H1 (cell line): ENCODE measurements around the gene WNK3. TPM values are rescaled to one million over a fixed set of nuclear protein-coding genes. Genes with fewer than 3 reads are reported as not detected.

Experiments used
- CTCF ChIA-PET: fragments of 300-600 bp; sonication (Branson Sonifier 250); formaldehyde crosslinking; loops from one replicate; lab custom pipeline; 2021; ENCODE audit not compliant: partially characterized antibody; lab: Charles Lee
- POLR2A ChIA-PET: fragments of 300-600 bp; sonication (Branson Sonifier 250); formaldehyde crosslinking; loops from one replicate; lab custom pipeline; 2021; ENCODE audit warnings: inconsistent platforms; ENCODE audit not compliant: partially characterized antibody; lab: Charles Lee
- DNase-seq, 2 experiments: peaks; one replicate each; pipeline versions ENCODE4 v3.0.0 to v3.0.0-alpha.2; 2010 to 2022; ENCODE audit warnings: low spot score in 2 of 2, low read depth in 1 of 2, mixed read lengths in 1 of 2
- FAIRE-seq: peaks from 2 replicates; lab custom pipeline; 2011; peaks lifted over from hg19 to GRCh38; lab: Jason Lieb, UNC
- H2AFZ ChIP-seq: 2 replicates; pipeline ENCODE4 v1.8.1; 2012; ENCODE audit warnings: low read length, inconsistent platforms
- H2AK5ac ChIP-seq: 2 replicates; pipeline ENCODE4 v1.6.1; 2013; ENCODE audit warnings: low read depth, low read length
- H2BK120ac ChIP-seq: replicated peaks from 2 replicates; pipeline ENCODE3; 2013; ENCODE audit warnings: low read depth, low read length, inconsistent platforms
- H2BK12ac ChIP-seq: 2 replicates; pipeline ENCODE4 v1.6.1; 2013; ENCODE audit warnings: low read depth, low read length
- H2BK15ac ChIP-seq: 2 replicates; pipeline ENCODE4 v1.6.1; 2013; ENCODE audit warnings: low read length
- H2BK20ac ChIP-seq: 2 replicates; pipeline ENCODE4 v1.6.1; 2013; ENCODE audit warnings: low read length
- H2BK5ac ChIP-seq: 2 replicates; pipeline ENCODE4 v1.6.1; 2013; ENCODE audit warnings: low read depth, low read length
- H3K14ac ChIP-seq: 2 replicates; pipeline ENCODE4 v1.6.1; 2013; ENCODE audit warnings: inconsistent platforms; ENCODE audit not compliant: insufficient read length
- H3K18ac ChIP-seq: 2 replicates; pipeline ENCODE4 v1.6.1; 2013; ENCODE audit warnings: low read length; ENCODE audit errors: extremely low read depth
- H3K23ac ChIP-seq: 2 replicates; pipeline ENCODE4 v1.6.1; 2013; ENCODE audit warnings: inconsistent platforms; ENCODE audit not compliant: insufficient read length
- H3K23me2 ChIP-seq: 2 replicates; pipeline ENCODE4 v1.6.1; 2013; ENCODE audit warnings: low read depth, low read length
- H3K27ac ChIP-seq: 2 replicates; pipeline ENCODE4 v1.6.1; 2011; ENCODE audit warnings: low read depth, low read length, inconsistent platforms
- H3K27me3 ChIP-seq, 4 experiments: replicated peaks in 1 of 4; 1 replicate in 1 of 4; 2 replicates in 3 of 4; pipeline versions ENCODE4 v1.6.1 to v1.8.1; 2011 to 2013; ENCODE audit warnings: low read length in 3 of 4, mild to moderate bottlenecking in 3 of 4, inconsistent platforms in 2 of 4, mixed read lengths in 2 of 4, moderate library complexity in 1 of 4; ENCODE audit not compliant: control insufficient read depth in 3 of 4, insufficient read depth in 3 of 4; ENCODE audit errors: extremely low read depth in 1 of 4
- H3K36me3 ChIP-seq, 4 experiments: 2 replicates each; pipeline versions ENCODE4 v1.6.1 to v1.8.1; 2011 to 2013; ENCODE audit warnings: mild to moderate bottlenecking in 4 of 4, low read length in 3 of 4, moderate library complexity in 2 of 4, control low read depth in 1 of 4, inconsistent platforms in 1 of 4; ENCODE audit not compliant: insufficient read depth in 4 of 4, control insufficient read depth in 2 of 4
- H3K4ac ChIP-seq: replicated peaks from 2 replicates; pipeline ENCODE3; 2013; ENCODE audit warnings: low read length, low read depth, mixed read lengths, inconsistent platforms; ENCODE audit not compliant: insufficient read length
- H3K4me1 ChIP-seq, 4 experiments: replicated peaks in 1 of 4; 1 replicate in 1 of 4; 2 replicates in 3 of 4; pipeline versions ENCODE4 v1.6.1 to v1.8.1; 2011 to 2013; ENCODE audit warnings: low read length in 3 of 4, inconsistent platforms in 2 of 4, mixed read lengths in 1 of 4; ENCODE audit not compliant: insufficient read depth in 4 of 4, control insufficient read depth in 3 of 4
- H3K4me2 ChIP-seq, 2 experiments: 2 replicates each; pipeline versions ENCODE4 v1.6.1 to v1.8.1; 2011 to 2013; ENCODE audit warnings: low read depth in 2 of 2, low read length in 2 of 2, control low read depth in 1 of 2, inconsistent platforms in 1 of 2, mild to moderate bottlenecking in 1 of 2; ENCODE audit not compliant: insufficient read depth in 1 of 2
- H3K4me3 ChIP-seq, 4 experiments: fragments of 200-600, 300-600 bp in 1 of 4; sonication (generic), shearing (Covaris generic), sonication (Bioruptor Twin) in 1 of 4; 2 replicates each; pipeline versions ENCODE4 v1.5.1 to v1.8.1; 2011 to 2016; ENCODE audit warnings: low read length in 4 of 4, low read depth in 3 of 4, control low read depth in 2 of 4, inconsistent platforms in 2 of 4, mild to moderate bottlenecking in 2 of 4, mixed read lengths in 1 of 4, moderate library complexity in 1 of 4; ENCODE audit not compliant: insufficient read depth in 2 of 4; ENCODE audit errors: extremely low read depth in 1 of 4
- H3K56ac ChIP-seq: replicated peaks from 2 replicates; pipeline ENCODE3; 2013; ENCODE audit warnings: low read depth, mild to moderate bottlenecking, mixed read lengths, low read length, inconsistent platforms; ENCODE audit not compliant: insufficient read length
- H3K79me1 ChIP-seq: 2 replicates; pipeline ENCODE4 v1.6.1; 2013; ENCODE audit warnings: low read depth, low read length, control low read depth
- H3K79me2 ChIP-seq, 2 experiments: 2 replicates each; pipeline versions ENCODE4 v1.6.1 to v1.8.1; 2012 to 2013; ENCODE audit warnings: low read length in 2 of 2, mild to moderate bottlenecking in 2 of 2, inconsistent platforms in 1 of 2; ENCODE audit not compliant: insufficient read depth in 2 of 2, control insufficient read depth in 1 of 2
- H3K9ac ChIP-seq, 4 experiments: replicated peaks in 1 of 4; 1 replicate in 1 of 4; 2 replicates in 3 of 4; pipeline versions ENCODE4 v1.6.1 to v1.8.1; 2011 to 2013; ENCODE audit warnings: low read depth in 3 of 4, low read length in 3 of 4, control low read depth in 2 of 4, mild to moderate bottlenecking in 2 of 4, moderate library complexity in 2 of 4, inconsistent platforms in 1 of 4; ENCODE audit errors: extremely low read depth in 1 of 4
- H3K9me3 ChIP-seq, 2 experiments: 2 replicates each; pipeline versions ENCODE4 v1.6.1 to v1.8.1; 2012 to 2013; ENCODE audit warnings: mild to moderate bottlenecking in 2 of 2, moderate library complexity in 2 of 2, control low read depth in 1 of 2, inconsistent platforms in 1 of 2, low read depth in 1 of 2, low read length in 1 of 2, mixed read lengths in 1 of 2; ENCODE audit not compliant: insufficient read depth in 2 of 2
- H4K20me1 ChIP-seq, 2 experiments: replicated peaks in 1 of 2; 2 replicates each; pipeline versions ENCODE3 to v1.8.1; 2011 to 2013; ENCODE audit warnings: inconsistent platforms in 2 of 2, low read length in 2 of 2, mild to moderate bottlenecking in 1 of 2; ENCODE audit not compliant: insufficient read depth in 2 of 2, control insufficient read depth in 1 of 2
- H4K5ac ChIP-seq: 2 replicates; pipeline ENCODE4 v1.6.1; 2013; ENCODE audit warnings: low read length, low read depth, mixed read lengths, inconsistent platforms; ENCODE audit not compliant: insufficient read length
- H4K8ac ChIP-seq: 2 replicates; pipeline ENCODE4 v1.8.0; 2013; ENCODE audit warnings: mild to moderate bottlenecking, moderate library complexity, low read length, inconsistent platforms; ENCODE audit not compliant: insufficient read depth; ENCODE audit errors: extremely low read depth
- H4K91ac ChIP-seq: replicated peaks from 2 replicates; pipeline ENCODE3; 2013; ENCODE audit warnings: low read length, mixed read lengths, inconsistent platforms; ENCODE audit not compliant: insufficient read length
- CBX8 ChIP-seq: fragments of 300-800, 300-1000 bp; sonication (generic); IDR thresholded peaks from 2 replicates; pipeline ENCODE4 v1.7.1; 2016; ENCODE audit warnings: low read depth, low read length, borderline replicate concordance
- GABPA ChIP-seq: IDR thresholded peaks from 2 replicates; pipeline ENCODE4 v1.6.1; 2011; ENCODE audit warnings: mild to moderate bottlenecking, low read length, moderate library complexity, borderline replicate concordance; ENCODE audit not compliant: insufficient read depth
- JUND ChIP-seq: IDR thresholded peaks from 2 replicates; pipeline ENCODE4 v1.6.1; 2011; ENCODE audit warnings: mild to moderate bottlenecking, improper control_type of control experiment, low read length
- KDM5A ChIP-seq: fragments of 200-600 bp; IDR thresholded peaks from 2 replicates; pipeline ENCODE4 v1.7.1; 2012; ENCODE audit warnings: mild to moderate bottlenecking, low read length, inconsistent platforms, mixed read lengths
- MAFK ChIP-seq: IDR thresholded peaks from 2 replicates; pipeline ENCODE4 v1.6.1; 2012; ENCODE audit warnings: low read depth, mild to moderate bottlenecking, improper control_type of control experiment, low read length
- POLR2A ChIP-seq, 2 experiments: IDR thresholded peaks; 1 replicate in 1 of 2; 2 replicates in 1 of 2; pipeline ENCODE4 v1.6.1; 2011; ENCODE audit warnings: low read depth in 2 of 2, low read length in 2 of 2, mild to moderate bottlenecking in 2 of 2; ENCODE audit errors: control extremely low read depth in 1 of 2
- SP1 ChIP-seq: IDR thresholded peaks from 2 replicates; pipeline ENCODE4 v1.6.1; 2011; ENCODE audit warnings: low read depth, low read length
- SUZ12 ChIP-seq: fragments of 200-600 bp; sonication (generic); IDR thresholded peaks from 2 replicates; pipeline ENCODE4 v1.6.1; 2012; ENCODE audit warnings: mild to moderate bottlenecking, inconsistent platforms, low read length, moderate library complexity, mixed read lengths
- TEAD4 ChIP-seq: IDR thresholded peaks from 2 replicates; pipeline ENCODE4 v1.6.1; 2012; ENCODE audit warnings: low read depth, low read length, inconsistent platforms, mixed read lengths
- polyA plus RNA-seq, 7 experiments: library from polyadenylated mRNA; depleted of rRNA in 3 of 7; stranded (reverse) in 5 of 7; unstranded in 2 of 7; fragments of >200 nt in 5 of 7; fragments of 200-250 nt in 2 of 7; gene quantifications; 1 replicate in 5 of 7; 2 replicates in 1 of 7; 4 replicates in 1 of 7; pipeline versions ENCODE4 v1.2.1 to v1.2.3, GENCODE V29; 2011 to 2013; ENCODE audit warnings: missing spikeins in 2 of 7, mixed read lengths in 2 of 7
- total RNA-seq: library from RNA; stranded (reverse); fragmentation: NEBNext Ultra II Directional; extraction: Animal tissue kit (Norgen Biotek cat#: 25700); gene quantifications from 2 replicates; pipeline ENCODE4 v1.2.1, GENCODE V29; 2021

The WNK3 gene
- total and polyA plus RNA-seq, 2 of the 8 experiments (the other 6 are each of a cell fraction or from before 2014, with no cell fraction given) = 5.5 to 37.5 TPM

- Histone ChIP-seq H2BK120ac (no peak overlapping the region), H3K23me2 (no peaks in the 10 kb centered on the region), H3K36me3 (peaks cover 0 to 21% (median 3%) of the 10 kb centered on the region in 4 experiments; a peak in 4 of 8 replicates), H4K91ac (no peak overlapping the region), H2AK5ac (no peak overlapping the region), H2BK20ac (no peak overlapping the region), H3K4ac (no peak overlapping the region), H3K4me1 (no peaks in the 10 kb centered on the region), H4K20me1 (no peaks in the 10 kb centered on the region), H3K27ac (no peak overlapping the region), H3K14ac (no peak overlapping the region), H3K23ac (no peak overlapping the region), H3K79me2 (no peaks in the 10 kb centered on the region), H4K5ac (no peak overlapping the region), H2BK5ac (no peak overlapping the region), H2BK12ac (no peak overlapping the region), H3K18ac (no peak overlapping the region), H3K56ac (no peak overlapping the region), H3K79me1 (no peaks in the 10 kb centered on the region), H3K4me3 (no peak overlapping the region), H3K9me3 (no peaks in the 10 kb centered on the region), H4K8ac (no peak overlapping the region), H2BK15ac (no peak overlapping the region), H3K4me2 (no peak overlapping the region), H3K9ac (no peak overlapping the region), H2AFZ (no peak overlapping the region), H3K27me3 (no peaks in the 10 kb centered on the region)
- no peak for FAIRE-seq
- DNase-seq = no peak
- TF ChIP-seq GABPA (no peak), TEAD4 (no peak), MAFK (no peak), CBX8 (no peak), SP1 (no peak), KDM5A (no peak), SUZ12 (no peak), JUND (no peak), POLR2A (IDR thresholded peaks at IDR 0.05; ENCODE audit: control extremely low read depth in 1 of 2, low read depth in 2 of 2, low read length in 2 of 2) (no peak)
- POLR2A ChIA-PET = no interaction called here
- CTCF ChIA-PET = no interaction called here
Observed at GRCh38 chrX:54246866-54247265, 111.0 kb downstream of the WNK3 start.
